H1 (cell line): ENCODE results near the gene STARD8. TPM values are rescaled to one million over a fixed set of nuclear protein-coding genes. Genes with fewer than 3 reads are reported as not detected.

Experiments used
- CTCF ChIA-PET: fragments of 300-600 bp; sonication (Branson Sonifier 250); formaldehyde crosslinking; loops from one replicate; lab custom pipeline; 2021; ENCODE audit not compliant: partially characterized antibody; lab: Charles Lee
- POLR2A ChIA-PET: fragments of 300-600 bp; sonication (Branson Sonifier 250); formaldehyde crosslinking; loops from one replicate; lab custom pipeline; 2021; ENCODE audit warnings: inconsistent platforms; ENCODE audit not compliant: partially characterized antibody; lab: Charles Lee
- DNase-seq, 2 experiments: peaks; one replicate each; pipeline versions ENCODE4 v3.0.0 to v3.0.0-alpha.2; 2010 to 2022; ENCODE audit warnings: low spot score in 2 of 2, low read depth in 1 of 2, mixed read lengths in 1 of 2
- FAIRE-seq: peaks from 2 replicates; lab custom pipeline; 2011; peaks lifted over from hg19 to GRCh38; lab: Jason Lieb, UNC
- H2AFZ ChIP-seq: 2 replicates; pipeline ENCODE4 v1.8.1; 2012; ENCODE audit warnings: low read length, inconsistent platforms
- H2AK5ac ChIP-seq: 2 replicates; pipeline ENCODE4 v1.6.1; 2013; ENCODE audit warnings: low read depth, low read length
- H2BK120ac ChIP-seq: replicated peaks from 2 replicates; pipeline ENCODE3; 2013; ENCODE audit warnings: low read depth, low read length, inconsistent platforms
- H2BK12ac ChIP-seq: 2 replicates; pipeline ENCODE4 v1.6.1; 2013; ENCODE audit warnings: low read depth, low read length
- H2BK15ac ChIP-seq: 2 replicates; pipeline ENCODE4 v1.6.1; 2013; ENCODE audit warnings: low read length
- H2BK20ac ChIP-seq: 2 replicates; pipeline ENCODE4 v1.6.1; 2013; ENCODE audit warnings: low read length
- H2BK5ac ChIP-seq: 2 replicates; pipeline ENCODE4 v1.6.1; 2013; ENCODE audit warnings: low read depth, low read length
- H3K14ac ChIP-seq: 2 replicates; pipeline ENCODE4 v1.6.1; 2013; ENCODE audit warnings: inconsistent platforms; ENCODE audit not compliant: insufficient read length
- H3K18ac ChIP-seq: 2 replicates; pipeline ENCODE4 v1.6.1; 2013; ENCODE audit warnings: low read length; ENCODE audit errors: extremely low read depth
- H3K23ac ChIP-seq: 2 replicates; pipeline ENCODE4 v1.6.1; 2013; ENCODE audit warnings: inconsistent platforms; ENCODE audit not compliant: insufficient read length
- H3K23me2 ChIP-seq: 2 replicates; pipeline ENCODE4 v1.6.1; 2013; ENCODE audit warnings: low read depth, low read length
- H3K27ac ChIP-seq: 2 replicates; pipeline ENCODE4 v1.6.1; 2011; ENCODE audit warnings: low read depth, low read length, inconsistent platforms
- H3K27me3 ChIP-seq, 4 experiments: replicated peaks in 1 of 4; 1 replicate in 1 of 4; 2 replicates in 3 of 4; pipeline versions ENCODE4 v1.6.1 to v1.8.1; 2011 to 2013; ENCODE audit warnings: low read length in 3 of 4, mild to moderate bottlenecking in 3 of 4, inconsistent platforms in 2 of 4, mixed read lengths in 2 of 4, moderate library complexity in 1 of 4; ENCODE audit not compliant: control insufficient read depth in 3 of 4, insufficient read depth in 3 of 4; ENCODE audit errors: extremely low read depth in 1 of 4
- H3K36me3 ChIP-seq, 4 experiments: 2 replicates each; pipeline versions ENCODE4 v1.6.1 to v1.8.1; 2011 to 2013; ENCODE audit warnings: mild to moderate bottlenecking in 4 of 4, low read length in 3 of 4, moderate library complexity in 2 of 4, control low read depth in 1 of 4, inconsistent platforms in 1 of 4; ENCODE audit not compliant: insufficient read depth in 4 of 4, control insufficient read depth in 2 of 4
- H3K4ac ChIP-seq: replicated peaks from 2 replicates; pipeline ENCODE3; 2013; ENCODE audit warnings: low read length, low read depth, mixed read lengths, inconsistent platforms; ENCODE audit not compliant: insufficient read length
- H3K4me1 ChIP-seq, 4 experiments: replicated peaks in 1 of 4; 1 replicate in 1 of 4; 2 replicates in 3 of 4; pipeline versions ENCODE4 v1.6.1 to v1.8.1; 2011 to 2013; ENCODE audit warnings: low read length in 3 of 4, inconsistent platforms in 2 of 4, mixed read lengths in 1 of 4; ENCODE audit not compliant: insufficient read depth in 4 of 4, control insufficient read depth in 3 of 4
- H3K4me2 ChIP-seq, 2 experiments: 2 replicates each; pipeline versions ENCODE4 v1.6.1 to v1.8.1; 2011 to 2013; ENCODE audit warnings: low read depth in 2 of 2, low read length in 2 of 2, control low read depth in 1 of 2, inconsistent platforms in 1 of 2, mild to moderate bottlenecking in 1 of 2; ENCODE audit not compliant: insufficient read depth in 1 of 2
- H3K4me3 ChIP-seq, 4 experiments: fragments of 200-600, 300-600 bp in 1 of 4; sonication (generic), shearing (Covaris generic), sonication (Bioruptor Twin) in 1 of 4; 2 replicates each; pipeline versions ENCODE4 v1.5.1 to v1.8.1; 2011 to 2016; ENCODE audit warnings: low read length in 4 of 4, low read depth in 3 of 4, control low read depth in 2 of 4, inconsistent platforms in 2 of 4, mild to moderate bottlenecking in 2 of 4, mixed read lengths in 1 of 4, moderate library complexity in 1 of 4; ENCODE audit not compliant: insufficient read depth in 2 of 4; ENCODE audit errors: extremely low read depth in 1 of 4
- H3K56ac ChIP-seq: replicated peaks from 2 replicates; pipeline ENCODE3; 2013; ENCODE audit warnings: low read depth, mild to moderate bottlenecking, mixed read lengths, low read length, inconsistent platforms; ENCODE audit not compliant: insufficient read length
- H3K79me1 ChIP-seq: 2 replicates; pipeline ENCODE4 v1.6.1; 2013; ENCODE audit warnings: low read depth, low read length, control low read depth
- H3K79me2 ChIP-seq, 2 experiments: 2 replicates each; pipeline versions ENCODE4 v1.6.1 to v1.8.1; 2012 to 2013; ENCODE audit warnings: low read length in 2 of 2, mild to moderate bottlenecking in 2 of 2, inconsistent platforms in 1 of 2; ENCODE audit not compliant: insufficient read depth in 2 of 2, control insufficient read depth in 1 of 2
- H3K9ac ChIP-seq, 4 experiments: replicated peaks in 1 of 4; 1 replicate in 1 of 4; 2 replicates in 3 of 4; pipeline versions ENCODE4 v1.6.1 to v1.8.1; 2011 to 2013; ENCODE audit warnings: low read depth in 3 of 4, low read length in 3 of 4, control low read depth in 2 of 4, mild to moderate bottlenecking in 2 of 4, moderate library complexity in 2 of 4, inconsistent platforms in 1 of 4; ENCODE audit errors: extremely low read depth in 1 of 4
- H3K9me3 ChIP-seq, 2 experiments: 2 replicates each; pipeline versions ENCODE4 v1.6.1 to v1.8.1; 2012 to 2013; ENCODE audit warnings: mild to moderate bottlenecking in 2 of 2, moderate library complexity in 2 of 2, control low read depth in 1 of 2, inconsistent platforms in 1 of 2, low read depth in 1 of 2, low read length in 1 of 2, mixed read lengths in 1 of 2; ENCODE audit not compliant: insufficient read depth in 2 of 2
- H4K20me1 ChIP-seq, 2 experiments: replicated peaks in 1 of 2; 2 replicates each; pipeline versions ENCODE3 to v1.8.1; 2011 to 2013; ENCODE audit warnings: inconsistent platforms in 2 of 2, low read length in 2 of 2, mild to moderate bottlenecking in 1 of 2; ENCODE audit not compliant: insufficient read depth in 2 of 2, control insufficient read depth in 1 of 2
- H4K5ac ChIP-seq: 2 replicates; pipeline ENCODE4 v1.6.1; 2013; ENCODE audit warnings: low read length, low read depth, mixed read lengths, inconsistent platforms; ENCODE audit not compliant: insufficient read length
- H4K8ac ChIP-seq: 2 replicates; pipeline ENCODE4 v1.8.0; 2013; ENCODE audit warnings: mild to moderate bottlenecking, moderate library complexity, low read length, inconsistent platforms; ENCODE audit not compliant: insufficient read depth; ENCODE audit errors: extremely low read depth
- H4K91ac ChIP-seq: replicated peaks from 2 replicates; pipeline ENCODE3; 2013; ENCODE audit warnings: low read length, mixed read lengths, inconsistent platforms; ENCODE audit not compliant: insufficient read length
- ASH2L ChIP-seq: fragments of 200-600, 300-600 bp; sonication (generic); IDR thresholded peaks from one replicate; pipeline ENCODE4 v1.7.1; 2017; ENCODE audit warnings: low read length
- CHD1 ChIP-seq: IDR thresholded peaks from 2 replicates; pipeline ENCODE4 v1.6.1; 2012; ENCODE audit warnings: low read depth, low read length, improper control_type of control experiment
- CTBP2 ChIP-seq: IDR thresholded peaks from 2 replicates; pipeline ENCODE4 v1.7.0; 2011; ENCODE audit warnings: borderline replicate concordance, mild to moderate bottlenecking, moderate library complexity, mixed read lengths, low read length; ENCODE audit not compliant: insufficient read depth, insufficient read length
- GTF2F1 ChIP-seq: IDR thresholded peaks from 2 replicates; pipeline ENCODE4 v1.6.1; 2012; ENCODE audit warnings: low read depth, low read length, improper control_type of control experiment, borderline replicate concordance
- HDAC6 ChIP-seq: IDR thresholded peaks from one replicate; pipeline ENCODE4 v1.7.1; 2012; ENCODE audit warnings: low read depth, mild to moderate bottlenecking, inconsistent platforms, low read length, moderate library complexity
- KDM1A ChIP-seq: fragments of 200-600, 300-600 bp; sonication (generic); IDR thresholded peaks from 2 replicates; pipeline ENCODE4 v1.7.1; 2016; ENCODE audit warnings: mild to moderate bottlenecking, low read length, borderline replicate concordance
- MAFK ChIP-seq: IDR thresholded peaks from 2 replicates; pipeline ENCODE4 v1.6.1; 2012; ENCODE audit warnings: low read depth, mild to moderate bottlenecking, improper control_type of control experiment, low read length
- NANOG ChIP-seq: IDR thresholded peaks from 2 replicates; pipeline ENCODE4 v1.6.1; 2011; ENCODE audit warnings: low read length, low read depth, mild to moderate bottlenecking, inconsistent platforms; ENCODE audit not compliant: insufficient read depth, poor library complexity, severe bottlenecking
- SP1 ChIP-seq: IDR thresholded peaks from 2 replicates; pipeline ENCODE4 v1.6.1; 2011; ENCODE audit warnings: low read depth, low read length
- SP2 ChIP-seq: IDR thresholded peaks from 2 replicates; pipeline ENCODE4 v1.6.1; 2012; ENCODE audit warnings: mild to moderate bottlenecking, low read length, inconsistent platforms
- SRF ChIP-seq: IDR thresholded peaks from 2 replicates; pipeline ENCODE4 v1.6.1; 2011; ENCODE audit warnings: mild to moderate bottlenecking, low read depth, low read length, moderate library complexity
- TCF12 ChIP-seq: IDR thresholded peaks from 2 replicates; pipeline ENCODE4 v1.6.1; 2011; ENCODE audit warnings: low read depth, mild to moderate bottlenecking, low read length
- TEAD4 ChIP-seq: IDR thresholded peaks from 2 replicates; pipeline ENCODE4 v1.6.1; 2012; ENCODE audit warnings: low read depth, low read length, inconsistent platforms, mixed read lengths
- WGBS, 2 experiments: shearing (Covaris generic) in 1 of 2; methylation state at CpG; one replicate each; pipeline versions ENCODE4 v1.1.6 to v1.1.7; 2013 to 2015; ENCODE audit warnings: low lambda C conversion rate in 2 of 2, mixed read lengths in 2 of 2, inconsistent platforms in 1 of 2, low coverage in 1 of 2, missing lambda C conversion rate in 1 of 2; ENCODE audit not compliant: insufficient replicate concordance in 2 of 2, insufficient coverage in 1 of 2, insufficient read length in 1 of 2; ENCODE audit errors: extremely low coverage in 1 of 2, missing lambda C conversion rate in 1 of 2; 5-methylcytosine and 5-hydroxymethylcytosine counted together
- polyA plus RNA-seq, 7 experiments: library from polyadenylated mRNA; depleted of rRNA in 3 of 7; stranded (reverse) in 5 of 7; unstranded in 2 of 7; fragments of >200 nt in 5 of 7; fragments of 200-250 nt in 2 of 7; gene quantifications; 1 replicate in 5 of 7; 2 replicates in 1 of 7; 4 replicates in 1 of 7; pipeline versions ENCODE4 v1.2.1 to v1.2.3, GENCODE V29; 2011 to 2013; ENCODE audit warnings: missing spikeins in 2 of 7, mixed read lengths in 2 of 7
- total RNA-seq: library from RNA; stranded (reverse); fragmentation: NEBNext Ultra II Directional; extraction: Animal tissue kit (Norgen Biotek cat#: 25700); gene quantifications from 2 replicates; pipeline ENCODE4 v1.2.1, GENCODE V29; 2021

The STARD8 gene
- total and polyA plus RNA-seq, 2 of the 8 experiments (the other 6 are each of a cell fraction or from before 2014, with no cell fraction given): 1.8 to 3.8 TPM

DNA sequence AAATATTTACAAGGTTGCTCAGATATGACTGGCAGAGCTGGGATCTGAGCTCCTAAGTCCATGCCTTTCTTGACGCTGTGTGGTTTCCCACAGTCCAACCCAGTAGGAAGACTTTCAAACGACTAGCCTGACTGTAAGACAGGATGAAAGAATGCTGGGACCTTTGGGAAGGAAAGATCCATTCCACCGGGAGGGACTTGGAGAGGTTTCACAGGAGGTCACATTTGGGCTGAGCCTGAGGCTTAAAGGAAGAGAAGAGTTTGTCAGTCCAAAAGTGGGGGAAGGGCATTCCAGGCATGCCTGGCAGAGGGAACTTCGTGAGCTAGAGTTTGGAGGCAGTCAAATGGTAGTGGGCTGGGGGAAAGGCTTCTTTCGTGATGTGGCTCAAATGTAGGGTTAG lies 1.5 kb downstream of the STARD8 start:
- Histone ChIP-seq H3K14ac (no peak overlapping the region), H3K4me2 (peak overlapping the region; percentile 33 to 75), H2BK12ac (no peak overlapping the region), H4K5ac (no peak overlapping the region), H3K56ac (no peak overlapping the region), H3K4me3 (peak overlapping the region in 1 of 4 experiments; percentile 30; a peak in 2 of 8 replicates), H2BK20ac (0 out of 2 replicates have a peak overlapping the region, but pooled peaks have one; percentile 61), H4K20me1 (peaks cover 0 to 3% of the 10 kb centered on the region in 2 experiments), H2AFZ (no peak overlapping the region), H4K91ac (no peak overlapping the region), H3K18ac (no peak overlapping the region), H3K9me3 (no peaks in the 10 kb centered on the region), H3K4me1 (peaks cover 0 to 2% (median 0%) of the 10 kb centered on the region in 4 experiments; a peak in 3 of 7 replicates), H3K23ac (no peak overlapping the region), H3K36me3 (no peaks in the 10 kb centered on the region), H3K9ac (no peak overlapping the region; a peak in 1 of 7 replicates), H2AK5ac (no peak overlapping the region), H2BK120ac (no peak overlapping the region), H3K79me2 (no peaks in the 10 kb centered on the region), H3K27ac (no peak overlapping the region), H3K4ac (no peak overlapping the region), H3K23me2 (peaks cover 13% of the 10 kb centered on the region; the same call in 1 of the 2 replicates), H3K79me1 (no peaks in the 10 kb centered on the region), H4K8ac (no peak overlapping the region), H2BK5ac (no peak overlapping the region), H2BK15ac (no peak overlapping the region), H3K27me3 (peaks cover 0 to 9% (median 5%) of the 10 kb centered on the region in 4 experiments; a peak in 2 of 7 replicates)
- ChIA-PET CTCF (interaction anchor here (0.7 to 1.5 kb wide), 3 partner anchors 13 to 61 kb away, joined by 3 to 4 read pairs (median 4); no protein-coding TSS in a partner anchor), POLR2A (interaction anchor here (0.9 to 1.0 kb wide), 2 partner anchors 9 to 452 kb away, joined by 3 read pairs; no protein-coding TSS in a partner anchor)
- 33% methylated on average over 5 of the region's 5 CpGs; no CpG with 5 or more reads in 1 of the 2 experiments for WGBS, 2 experiments
- peak; percentile 97 for FAIRE-seq
- no peak for TF ChIP-seq SRF
- no peak for TF ChIP-seq MAFK
- no peak for TF ChIP-seq SP2
- TF ChIP-seq CHD1: no peak
- no peak for TF ChIP-seq CTBP2
- no peak for TF ChIP-seq HDAC6
- TF ChIP-seq SP1: peak; percentile 74; the same call in 1 of the 2 replicates
- TF ChIP-seq KDM1A: no peak
- no peak for TF ChIP-seq NANOG
- no peak for TF ChIP-seq TCF12
- TF ChIP-seq GTF2F1: no peak
- peak; percentile 91 for TF ChIP-seq TEAD4
- peak; percentile 34 for TF ChIP-seq ASH2L
- DNase-seq: no peak
